Measurements from ENCODE around the gene GPATCH2L.

DNA sequence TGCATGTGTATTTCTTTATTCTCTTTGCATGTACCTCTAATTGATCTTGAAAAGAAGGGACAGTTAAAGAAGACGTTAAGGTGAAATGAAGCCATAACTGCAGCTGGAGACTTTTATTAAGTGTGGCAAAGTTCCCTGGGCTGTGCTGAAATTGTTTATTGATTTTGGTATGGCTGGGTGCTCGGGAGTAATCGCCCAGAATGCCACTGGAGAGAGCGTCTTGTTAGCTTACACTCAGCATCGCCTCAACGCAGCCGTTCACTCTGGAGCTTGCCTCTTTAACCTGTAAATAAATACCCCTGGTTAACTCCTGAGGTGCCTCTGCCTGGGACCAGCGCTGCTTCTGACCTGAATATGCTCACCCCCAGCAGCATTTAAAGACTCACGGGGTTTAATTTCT, 98.6 kb downstream of the GPATCH2L start:
- TF ChIP-seq, protein P1, sequence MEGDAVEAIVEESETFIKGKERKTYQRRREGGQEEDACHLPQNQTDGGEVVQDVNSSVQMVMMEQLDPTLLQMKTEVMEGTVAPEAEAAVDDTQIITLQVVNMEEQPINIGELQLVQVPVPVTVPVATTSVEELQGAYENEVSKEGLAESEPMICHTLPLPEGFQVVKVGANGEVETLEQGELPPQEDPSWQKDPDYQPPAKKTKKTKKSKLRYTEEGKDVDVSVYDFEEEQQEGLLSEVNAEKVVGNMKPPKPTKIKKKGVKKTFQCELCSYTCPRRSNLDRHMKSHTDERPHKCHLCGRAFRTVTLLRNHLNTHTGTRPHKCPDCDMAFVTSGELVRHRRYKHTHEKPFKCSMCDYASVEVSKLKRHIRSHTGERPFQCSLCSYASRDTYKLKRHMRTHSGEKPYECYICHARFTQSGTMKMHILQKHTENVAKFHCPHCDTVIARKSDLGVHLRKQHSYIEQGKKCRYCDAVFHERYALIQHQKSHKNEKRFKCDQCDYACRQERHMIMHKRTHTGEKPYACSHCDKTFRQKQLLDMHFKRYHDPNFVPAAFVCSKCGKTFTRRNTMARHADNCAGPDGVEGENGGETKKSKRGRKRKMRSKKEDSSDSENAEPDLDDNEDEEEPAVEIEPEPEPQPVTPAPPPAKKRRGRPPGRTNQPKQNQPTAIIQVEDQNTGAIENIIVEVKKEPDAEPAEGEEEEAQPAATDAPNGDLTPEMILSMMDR (IDR thresholded peaks at IDR 0.05), result no peak
- TF ChIP-seq POLR2A (IDR thresholded peaks at IDR 0.05), result no peak
